ENCODE results near the gene CSRNP3. TPM values are rescaled to one million over a fixed set of nuclear protein-coding genes. Genes with fewer than 3 reads are reported as not detected.

CSRNP3 gene
- total and polyA plus RNA-seq, 10 donors, result 0.30 to 7.4 (median 3.4) TPM

GRCh38 chr2:165635532-165635931 lies 166.0 kb downstream of the CSRNP3 start:
- 81 to 100% (median 96%) methylated on average over 1 of the region's 1 CpG for WGBS, 5 donors
- no peaks in the 10 kb centered on the region for H3K9me3 ChIP-seq
- H3K4me3 ChIP-seq, result no peak overlapping the region
- H3K27ac ChIP-seq, result no peak overlapping the region
- H3K27me3 ChIP-seq (replicated peaks in 1 of 7), result no peaks in the 10 kb centered on the region
- H3K36me3 ChIP-seq, result no peaks in the 10 kb centered on the region
- no peaks in the 10 kb centered on the region for H3K4me1 ChIP-seq
- no peak for DNase-seq
- intact Hi-C loops (cut with DNase I; ENCODE audit: low total_unique reads), result no loop called here
- TF ChIP-seq CTCF (IDR thresholded peaks at IDR 0.05 in 8 of 11, conservative IDR thresholded peaks at IDR 0.05 in 3 of 11) (no peak), POLR2A (IDR thresholded peaks at IDR 0.05) (no peak), POLR2AphosphoS5 (IDR thresholded peaks at IDR 0.05) (no peak)

- intact Hi-C loops (cut with DNase I; ENCODE audit: low total_unique reads), result no loop called here
- TF ChIP-seq CTCF (IDR thresholded peaks at IDR 0.05 in 8 of 11, conservative IDR thresholded peaks at IDR 0.05 in 3 of 11), result no peak
- no peak for TF ChIP-seq POLR2A (IDR thresholded peaks at IDR 0.05)
- no peak for TF ChIP-seq POLR2AphosphoS5 (IDR thresholded peaks at IDR 0.05)
- Histone ChIP-seq H3K4me1 (no peaks in the 10 kb centered on the region), H3K9me3 (no peaks in the 10 kb centered on the region), H3K27me3 (replicated peaks in 1 of 7) (no peaks in the 10 kb centered on the region), H3K27ac (no peak overlapping the region), H3K36me3 (no peaks in the 10 kb centered on the region), H3K4me3 (no peak overlapping the region)
- WGBS, 5 donors, result 74 to 100% (median 94%) methylated on average over 1 of the region's 1 CpG
- DNase-seq, result no peak
Observed at GRCh38 chr2:165636959-165637358, 167.5 kb downstream of the CSRNP3 start.

- Histone ChIP-seq H3K4me1 (no peaks in the 10 kb centered on the region), H3K27me3 (replicated peaks in 1 of 7) (no peaks in the 10 kb centered on the region), H3K27ac (no peak overlapping the region), H3K36me3 (no peaks in the 10 kb centered on the region), H3K4me3 (no peak overlapping the region), H3K9me3 (no peaks in the 10 kb centered on the region)
- 96 to 100% (median 99%) methylated on average over 2 of the region's 2 CpGs for WGBS, 5 donors
- DNase-seq, result no peak
- intact Hi-C loops (cut with DNase I; ENCODE audit: low total_unique reads), result no loop called here
- TF ChIP-seq POLR2AphosphoS5 (IDR thresholded peaks at IDR 0.05) (no peak), CTCF (IDR thresholded peaks at IDR 0.05 in 8 of 11, conservative IDR thresholded peaks at IDR 0.05 in 3 of 11) (no peak), POLR2A (IDR thresholded peaks at IDR 0.05) (no peak)
Observed at GRCh38 chr2:165637396-165637795, 167.9 kb downstream of the CSRNP3 start.

- intact Hi-C loops (cut with DNase I; ENCODE audit: low total_unique reads), result no loop called here
- H3K36me3 ChIP-seq, result no peaks in the 10 kb centered on the region
- no peak overlapping the region for H3K27ac ChIP-seq
- no peak for DNase-seq
- 84 to 94% (median 89%) methylated on average over 1 of the region's 1 CpG for whole genome bisulfite sequencing, 5 donors
- H3K4me3 ChIP-seq, result no peak overlapping the region
- no peaks in the 10 kb centered on the region for H3K27me3 ChIP-seq (replicated peaks in 1 of 7)
- TF ChIP-seq POLR2A (IDR thresholded peaks at IDR 0.05) (no peak), POLR2AphosphoS5 (IDR thresholded peaks at IDR 0.05) (no peak), CTCF (IDR thresholded peaks at IDR 0.05 in 8 of 11, conservative IDR thresholded peaks at IDR 0.05 in 3 of 11) (no peak)
- no peaks in the 10 kb centered on the region for H3K9me3 ChIP-seq
- no peaks in the 10 kb centered on the region for H3K4me1 ChIP-seq
Observed at GRCh38 chr2:165639504-165639903, 170.0 kb downstream of the CSRNP3 start.

All from spleen (tissue), 11 donors.